ENCODE results near the gene POLR2E. TPM values are rescaled to one million over a fixed set of nuclear protein-coding genes. Genes with fewer than 3 reads are reported as not detected.

POLR2E gene
- total RNA-seq, 1 donor from 2014 or later: 213 TPM

GRCh38 chr19:1111641-1112267, 16.6 kb upstream of the POLR2E start:
- DNase-seq (ENCODE audit: low read depth): no peak

- DNase-seq (ENCODE audit: low read depth): no peak
Observed at GRCh38 chr19:1110809-1111640, 15.8 kb upstream of the POLR2E start.

- DNase-seq (ENCODE audit: low read depth): no peak
Observed at GRCh38 chr19:1109697-1110671, 14.8 kb upstream of the POLR2E start.

- DNase-seq (ENCODE audit: low read depth): no peak
Observed at GRCh38 chr19:1109032-1109551, 13.9 kb upstream of the POLR2E start.

GRCh38 chr19:1108291-1109031, 13.3 kb upstream of the POLR2E start:
- no peak for DNase-seq (ENCODE audit: low read depth)

GRCh38 chr19:1107661-1108261, 12.6 kb upstream of the POLR2E start:
- no peak for DNase-seq (ENCODE audit: low read depth)

GRCh38 chr19:1106841-1107660, 11.9 kb upstream of the POLR2E start:
- no peak for DNase-seq (ENCODE audit: low read depth)

GRCh38 chr19:1105873-1106840, 11.0 kb upstream of the POLR2E start:
- no peak for DNase-seq (ENCODE audit: low read depth)

GRCh38 chr19:1105008-1105872, 10.1 kb upstream of the POLR2E start:
- no peak for DNase-seq (ENCODE audit: low read depth)

GRCh38 chr19:1104311-1105007, 9.3 kb upstream of the POLR2E start:
- peak; percentile 79 for DNase-seq (ENCODE audit: low read depth)

GRCh38 chr19:1103708-1104310, 8.6 kb upstream of the POLR2E start, which contains the start of gene GPX4:
TSS of gene GPX4 (plus strand) at chr19:1103994. CDS start at chr19:1104044, 50 bp downstream.
- peak; percentile 100 for DNase-seq (ENCODE audit: low read depth)

- no peak for DNase-seq (ENCODE audit: low read depth)
Observed at GRCh38 chr19:1103132-1103707, 8.0 kb upstream of the POLR2E start.

GRCh38 chr19:1102407-1103131, 7.4 kb upstream of the POLR2E start:
- peak; percentile 96 for DNase-seq (ENCODE audit: low read depth)

- DNase-seq (ENCODE audit: low read depth): no peak
Observed at GRCh38 chr19:1101337-1101698, 6.1 kb upstream of the POLR2E start.
